Esophagus muscularis mucosa (tissue), 4 donors: ENCODE results near the gene PARD3B.

Experiments used
- EP300 ChIP-seq: sonication (generic); formaldehyde crosslinking; IDR thresholded peaks from one replicate; pipeline ENCODE4 v1.6.1; 2017; ENCODE audit warnings: antibody characterized with exemption
- POLR2A ChIP-seq: fragments of 450-650 bp; IDR thresholded peaks from one replicate; pipeline ENCODE4 v1.6.1; 2017; ENCODE audit warnings: antibody characterized with exemption, moderate library complexity, mild to moderate bottlenecking, low read depth
- POLR2AphosphoS5 ChIP-seq, 2 donors: sonication (generic); formaldehyde crosslinking; IDR thresholded peaks; one replicate each; pipeline ENCODE4 v1.6.1; 2017; ENCODE audit warnings: antibody characterized with exemption in 2 of 2
- TF ChIP-seq, protein P1 (sequence below), 3 experiments: fragments of 200-600 bp in 2 of 3; fragments of 450-650 bp in 1 of 3; sonication (generic) in 2 of 3; IDR thresholded peaks; one replicate each; pipeline ENCODE4 v1.5.1; 2017 to 2019; ENCODE audit warnings: antibody characterized with exemption in 3 of 3, mild to moderate bottlenecking in 2 of 3, moderate library complexity in 1 of 3

DNA sequence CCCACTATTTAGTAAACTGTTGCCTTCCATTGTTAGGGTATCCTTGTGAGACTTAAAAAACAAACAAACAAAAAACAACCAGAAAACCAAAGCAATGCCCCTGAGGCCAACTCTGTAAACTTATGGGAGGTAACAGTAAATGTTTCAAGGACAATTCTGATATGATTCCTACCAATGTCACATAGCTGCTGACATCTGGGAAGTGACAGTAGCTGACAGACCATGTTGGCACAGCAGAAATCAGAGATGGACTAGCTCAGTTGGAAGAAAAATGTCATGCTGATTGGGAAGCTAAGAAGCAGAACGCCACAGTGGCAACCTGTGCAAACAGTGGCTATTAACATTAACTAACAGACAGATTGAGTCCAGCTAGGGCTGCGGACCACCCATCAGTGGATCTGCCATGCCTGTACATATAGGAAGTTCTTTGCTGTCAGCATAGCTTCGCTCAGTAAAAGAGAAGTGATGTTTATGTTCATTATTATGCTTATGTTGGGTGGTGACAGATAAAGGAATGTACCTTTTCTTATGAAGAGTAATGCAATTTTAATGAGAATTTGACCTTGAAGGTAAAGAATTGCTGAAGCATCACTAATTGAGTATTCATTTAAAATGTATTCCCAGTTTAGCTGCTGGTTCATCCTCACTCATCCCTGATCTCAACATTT lies 180.6 kb downstream of the PARD3B start:
- TF ChIP-seq EP300 (no peak), POLR2A (no peak), POLR2AphosphoS5 (IDR thresholded peaks at IDR 0.05) (no peak)
- TF ChIP-seq, protein P1, sequence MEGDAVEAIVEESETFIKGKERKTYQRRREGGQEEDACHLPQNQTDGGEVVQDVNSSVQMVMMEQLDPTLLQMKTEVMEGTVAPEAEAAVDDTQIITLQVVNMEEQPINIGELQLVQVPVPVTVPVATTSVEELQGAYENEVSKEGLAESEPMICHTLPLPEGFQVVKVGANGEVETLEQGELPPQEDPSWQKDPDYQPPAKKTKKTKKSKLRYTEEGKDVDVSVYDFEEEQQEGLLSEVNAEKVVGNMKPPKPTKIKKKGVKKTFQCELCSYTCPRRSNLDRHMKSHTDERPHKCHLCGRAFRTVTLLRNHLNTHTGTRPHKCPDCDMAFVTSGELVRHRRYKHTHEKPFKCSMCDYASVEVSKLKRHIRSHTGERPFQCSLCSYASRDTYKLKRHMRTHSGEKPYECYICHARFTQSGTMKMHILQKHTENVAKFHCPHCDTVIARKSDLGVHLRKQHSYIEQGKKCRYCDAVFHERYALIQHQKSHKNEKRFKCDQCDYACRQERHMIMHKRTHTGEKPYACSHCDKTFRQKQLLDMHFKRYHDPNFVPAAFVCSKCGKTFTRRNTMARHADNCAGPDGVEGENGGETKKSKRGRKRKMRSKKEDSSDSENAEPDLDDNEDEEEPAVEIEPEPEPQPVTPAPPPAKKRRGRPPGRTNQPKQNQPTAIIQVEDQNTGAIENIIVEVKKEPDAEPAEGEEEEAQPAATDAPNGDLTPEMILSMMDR (IDR thresholded peaks at IDR 0.05): no peak
